Common myeloid progenitor, CD34-positive (primary cell): ENCODE data around the gene SELENOV.

Experiments
- CTCF ChIA-PET: fragments of 350-600 bp; sonication (Branson Sonifier 250); formaldehyde crosslinking; loops from one replicate; lab custom pipeline; 2021; ENCODE audit warnings: antibody characterized with exemption; lab: Charles Lee
- POLR2A ChIA-PET: fragments of 350-600 bp; sonication (Branson Sonifier 250); formaldehyde crosslinking; loops from one replicate; lab custom pipeline; 2021; ENCODE audit warnings: antibody characterized with exemption; lab: Charles Lee
- DNase-seq, 3 donors: peaks; one replicate each; pipeline versions ENCODE4 v3.0.0 to v3.0.0-alpha.2; 2013
- H3K27ac ChIP-seq, 2 experiments: 1 replicate in 1 of 2; 2 replicates in 1 of 2; pipeline ENCODE4 v1.7.0; 2013; ENCODE audit warnings: inconsistent platforms in 2 of 2, low read length in 2 of 2, mild to moderate bottlenecking in 2 of 2, low read depth in 1 of 2, moderate library complexity in 1 of 2; ENCODE audit not compliant: severe bottlenecking in 2 of 2, insufficient read depth in 1 of 2, poor library complexity in 1 of 2
- H3K27me3 ChIP-seq, 5 experiments: replicated peaks in 2 of 5; 1 replicate in 3 of 5; 2 replicates in 2 of 5; pipeline versions ENCODE4 v1.6.1 to v1.7.0; 2013; ENCODE audit warnings: low read length in 4 of 5, mild to moderate bottlenecking in 2 of 5, moderate library complexity in 2 of 5, inconsistent platforms in 1 of 5; ENCODE audit not compliant: insufficient read depth in 5 of 5, control insufficient read depth in 4 of 5
- H3K36me3 ChIP-seq, 4 experiments: 1 replicate in 2 of 4; 2 replicates in 2 of 4; pipeline versions ENCODE4 v1.6.1 to v1.7.0; 2013; ENCODE audit warnings: low read length in 3 of 4, control low read depth in 1 of 4, mild to moderate bottlenecking in 1 of 4; ENCODE audit not compliant: control insufficient read depth in 4 of 4, insufficient read depth in 4 of 4
- H3K4me1 ChIP-seq, 4 experiments: 1 replicate in 3 of 4; 2 replicates in 1 of 4; pipeline versions ENCODE4 v1.6.1 to v1.7.1; 2013; ENCODE audit warnings: low read length in 3 of 4, mild to moderate bottlenecking in 3 of 4, control low read depth in 1 of 4, inconsistent platforms in 1 of 4, moderate library complexity in 1 of 4; ENCODE audit not compliant: control insufficient read depth in 4 of 4, insufficient read depth in 4 of 4; ENCODE audit errors: control extremely low read depth in 1 of 4
- H3K4me3 ChIP-seq, 7 experiments: 1 replicate in 4 of 7; 2 replicates in 3 of 7; pipeline versions ENCODE4 v1.5.1 to v1.7.0; 2013; ENCODE audit warnings: mild to moderate bottlenecking in 7 of 7, low read length in 6 of 7, moderate library complexity in 6 of 7, inconsistent platforms in 2 of 7, low read depth in 2 of 7, control low read depth in 1 of 7; ENCODE audit not compliant: insufficient read depth in 4 of 7, control insufficient read depth in 1 of 7; ENCODE audit errors: extremely low read depth in 1 of 7
- H3K9me3 ChIP-seq, 5 experiments: 1 replicate in 4 of 5; 2 replicates in 1 of 5; pipeline versions ENCODE4 v1.6.1 to v1.7.1; 2013; ENCODE audit warnings: low read length in 4 of 5, mild to moderate bottlenecking in 2 of 5, inconsistent platforms in 1 of 5, low read depth in 1 of 5, moderate library complexity in 1 of 5; ENCODE audit not compliant: control insufficient read depth in 4 of 5, insufficient read depth in 2 of 5; ENCODE audit errors: control extremely low read depth in 1 of 5
- WGBS: methylation state at CpG from one replicate; pipeline ENCODE4 v1.1.5; 2013; ENCODE audit not compliant: insufficient coverage; 5-methylcytosine and 5-hydroxymethylcytosine counted together

SELENOV gene

GRCh38 chr19:39516270-39516669, 1.3 kb downstream of the SELENOV start:
- no peak for DNase-seq
- ChIA-PET POLR2A (no interaction called here), CTCF (interaction anchor here (0.8 to 1.2 kb wide), 2 partner anchors 16 to 42 kb away, joined by 4 read pairs; partner anchors contain the start of gene EID2B)
- Histone ChIP-seq H3K36me3 (no peaks in the 10 kb centered on the region), H3K27me3 (peaks cover 4 to 64% (median 28%) of the 10 kb centered on the region in 5 experiments), H3K4me3 (no peak overlapping the region), H3K4me1 (peaks cover 0 to 17% (median 12%) of the 10 kb centered on the region in 4 experiments), H3K27ac (no peak overlapping the region), H3K9me3 (no peaks in the 10 kb centered on the region)
- WGBS, result 49% methylated on average over 5 of the region's 6 CpGs

GRCh38 chr19:39517432-39517831, 2.5 kb downstream of the SELENOV start:
- CTCF ChIA-PET, result interaction anchor here (1.0 to 1.2 kb wide), 2 partner anchors 20 to 56 kb away, joined by 3 to 4 read pairs; no protein-coding TSS in a partner anchor
- peaks cover 0 to 17% (median 12%) of the 10 kb centered on the region in 4 experiments for H3K4me1 ChIP-seq
- H3K27ac ChIP-seq, result no peak overlapping the region
- no peaks in the 10 kb centered on the region for H3K9me3 ChIP-seq
- WGBS, result 100% methylated on average over 2 of the region's 3 CpGs
- H3K36me3 ChIP-seq, result no peaks in the 10 kb centered on the region
- POLR2A ChIA-PET, result no interaction called here
- no peak overlapping the region for H3K4me3 ChIP-seq
- peaks cover 4 to 58% (median 28%) of the 10 kb centered on the region in 5 experiments for H3K27me3 ChIP-seq
- DNase-seq, result no peak

- H3K27ac ChIP-seq, result no peak overlapping the region
- peaks cover 4 to 48% (median 25%) of the 10 kb centered on the region in 5 experiments for H3K27me3 ChIP-seq
- 94% methylated on average over 2 of the region's 5 CpGs for WGBS
- H3K4me3 ChIP-seq, result no peak overlapping the region
- H3K36me3 ChIP-seq, result no peaks in the 10 kb centered on the region
- POLR2A ChIA-PET, result no interaction called here
- no peak for DNase-seq
- H3K4me1 ChIP-seq, result peaks cover 0 to 17% (median 12%) of the 10 kb centered on the region in 4 experiments
- no peaks in the 10 kb centered on the region for H3K9me3 ChIP-seq
- CTCF ChIA-PET, result interaction anchor here (0.6 to 1.4 kb wide), 5 partner anchors 9 to 158 kb away, joined by 3 to 4 read pairs (median 4); partner anchors contain the start of gene EID2B
Observed at GRCh38 chr19:39518458-39518857, 3.5 kb downstream of the SELENOV start.

DNA sequence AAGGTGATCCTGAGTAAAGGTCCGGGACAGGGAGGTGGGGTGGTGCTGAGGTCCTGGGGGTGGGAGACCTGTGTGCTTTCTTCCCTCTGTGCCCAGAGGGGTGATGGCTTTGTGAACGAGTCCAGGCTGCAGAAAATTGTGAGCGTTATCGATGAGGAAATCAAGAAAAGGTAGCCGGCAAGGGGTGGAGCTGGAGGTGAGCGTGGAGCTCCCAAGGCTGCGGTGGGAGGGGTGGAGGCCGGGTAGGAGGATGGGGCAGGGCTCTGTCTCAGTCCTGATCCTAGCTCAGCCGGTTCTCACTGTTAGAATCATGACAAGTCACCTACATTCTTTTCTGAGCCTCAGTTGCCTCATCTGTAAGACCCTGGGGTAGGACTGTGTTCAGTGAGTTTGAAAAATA, 4.0 kb downstream of the SELENOV start:
- CTCF ChIA-PET, result interaction anchor here (1.1 to 1.4 kb wide), 4 partner anchors 9 to 21 kb away, joined by 3 to 4 read pairs (median 4); partner anchors contain the start of gene EID2B
- no peak overlapping the region for H3K4me3 ChIP-seq
- no peaks in the 10 kb centered on the region for H3K36me3 ChIP-seq
- 94% methylated on average over 7 of the region's 9 CpGs for WGBS
- DNase-seq, result no peak
- POLR2A ChIA-PET, result no interaction called here
- no peaks in the 10 kb centered on the region for H3K9me3 ChIP-seq
- peaks cover 0 to 17% (median 12%) of the 10 kb centered on the region in 4 experiments for H3K4me1 ChIP-seq
- no peak overlapping the region for H3K27ac ChIP-seq
- H3K27me3 ChIP-seq, result peaks cover 2 to 42% (median 20%) of the 10 kb centered on the region in 5 experiments

- H3K4me3 ChIP-seq, result no peak overlapping the region
- peaks cover 0 to 24% (median 7%) of the 10 kb centered on the region in 5 experiments for H3K27me3 ChIP-seq
- DNase-seq, result no peak
- no peaks in the 10 kb centered on the region for H3K36me3 ChIP-seq
- WGBS, result 90% methylated on average over 2 of the region's 8 CpGs
- H3K4me1 ChIP-seq, result peaks cover 0 to 4% (median under 1%) of the 10 kb centered on the region in 4 experiments
- H3K27ac ChIP-seq, result no peak overlapping the region
- no peaks in the 10 kb centered on the region for H3K9me3 ChIP-seq
- POLR2A ChIA-PET, result no interaction called here
- CTCF ChIA-PET, result no interaction called here
Observed at GRCh38 chr19:39520541-39521484, 5.9 kb downstream of the SELENOV start.

GRCh38 chr19:39524495-39524894, 9.6 kb downstream of the SELENOV start:
- DNase-seq, result no peak
- Histone ChIP-seq H3K27me3 (no peaks in the 10 kb centered on the region), H3K4me1 (no peaks in the 10 kb centered on the region), H3K4me3 (no peak overlapping the region), H3K9me3 (no peaks in the 10 kb centered on the region), H3K27ac (no peak overlapping the region), H3K36me3 (no peaks in the 10 kb centered on the region)
- ChIA-PET CTCF (interaction anchor here (1.2 to 1.3 kb wide), 2 partner anchors 9 to 89 kb away, joined by 3 to 4 read pairs; partner anchors contain the start of gene RPS16), POLR2A (no interaction called here)
- WGBS, result 100% methylated on average over 7 of the region's 8 CpGs
